NCI-H524 treated with DMSO at 0.1 percent for 48 hours (cell line): ENCODE measurements around the gene CTNNA2.
A peak's percentile ranks its signal among the peaks of the same experiment; 100 is the strongest.

Source experiments
- DNase-seq: peaks from one replicate; lab custom pipeline; 2025; lab: John Stamatoyannopoulos, UW

The CTNNA2 gene

GRCh38 chr2:79789811-79790210 is 277.0 kb downstream of the CTNNA2 start:
- DNase-seq: no peak

DNA sequence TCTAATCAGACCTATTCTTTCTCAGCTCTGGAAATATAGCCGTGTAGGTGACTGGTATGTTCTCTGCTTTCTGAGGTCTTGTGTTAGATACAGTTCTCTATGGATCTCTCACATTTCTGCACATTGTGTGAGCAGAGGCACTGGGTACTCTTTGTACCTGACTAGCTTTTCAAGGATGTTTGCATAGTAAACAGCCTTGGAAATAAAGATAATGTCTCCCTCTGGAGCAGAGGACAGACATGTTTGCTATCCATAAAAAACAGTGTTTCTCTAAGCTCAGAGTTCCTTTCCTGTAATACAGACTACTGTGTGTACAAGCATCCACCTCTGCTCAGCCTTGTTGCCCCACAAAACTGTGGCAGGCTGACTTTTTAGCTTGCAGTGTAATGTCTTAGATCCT is 279.2 kb downstream of the CTNNA2 start:
- DNase-seq: no peak

DNA sequence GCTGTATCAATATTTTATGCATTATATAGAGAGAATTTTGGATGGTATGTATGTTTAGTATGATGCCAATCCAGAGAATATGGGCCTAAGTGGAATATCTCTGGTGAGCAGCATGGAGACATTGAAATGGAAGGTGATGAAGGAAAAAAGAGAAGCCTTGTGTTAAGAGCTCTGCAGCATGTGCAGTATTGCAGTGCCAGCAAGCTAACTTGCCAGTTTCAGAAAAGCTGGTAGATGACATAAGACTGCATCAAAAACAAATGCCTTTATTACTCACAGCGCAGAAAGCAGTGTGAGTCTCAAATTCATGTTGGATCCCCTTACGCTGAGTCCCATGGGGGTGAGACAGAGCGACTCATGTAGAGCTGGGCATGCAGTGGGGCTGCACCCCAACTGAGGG is 280.2 kb downstream of the CTNNA2 start:
- no peak for DNase-seq

- no peak for DNase-seq
Observed at GRCh38 chr2:79796641-79797040, 283.8 kb downstream of the CTNNA2 start.

DNA sequence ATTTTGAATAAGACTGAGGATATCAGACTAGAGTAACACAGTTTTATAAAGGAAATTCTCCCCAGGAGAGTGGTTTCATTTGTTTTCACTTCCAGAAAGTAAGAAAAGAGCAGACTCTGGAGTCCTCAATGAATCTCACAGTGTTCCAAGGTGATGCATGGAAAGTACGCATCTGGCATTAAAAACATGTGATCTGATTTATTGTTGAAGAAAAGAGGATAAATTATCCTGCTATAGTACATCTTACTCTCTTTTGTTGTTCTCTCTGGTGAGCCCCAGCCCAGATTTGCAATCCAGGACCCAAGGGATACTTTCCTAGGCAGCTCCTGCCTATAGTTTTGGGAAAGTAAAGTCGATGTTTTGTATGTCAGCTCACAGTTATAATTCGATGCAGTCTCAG is 285.9 kb downstream of the CTNNA2 start:
- DNase-seq: no peak

GRCh38 chr2:79799729-79800128 is 286.9 kb downstream of the CTNNA2 start:
- DNase-seq: no peak

GRCh38 chr2:79801082-79801481 is 288.2 kb downstream of the CTNNA2 start:
- no peak for DNase-seq

DNA sequence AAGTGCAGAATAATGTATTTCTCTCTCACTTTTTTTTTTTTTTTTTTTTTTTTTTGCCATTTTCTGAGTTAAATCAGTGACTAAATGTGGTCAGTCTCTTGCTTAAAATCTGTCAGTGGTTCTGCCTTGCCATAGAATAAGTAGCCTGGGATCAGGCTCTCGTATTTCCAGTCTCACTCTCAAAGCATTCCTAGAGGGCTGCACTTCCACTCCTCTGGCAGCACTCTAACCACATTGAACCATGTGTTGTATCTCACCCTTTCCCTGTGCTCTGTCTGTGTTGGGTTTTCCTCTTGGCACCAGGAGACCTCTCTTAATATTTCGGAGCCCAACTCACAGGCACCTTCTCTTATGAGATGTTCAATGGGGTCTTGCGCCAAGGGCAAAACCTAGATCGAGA is 304.4 kb downstream of the CTNNA2 start:
- no peak for DNase-seq

GRCh38 chr2:79820281-79820680 is 307.4 kb downstream of the CTNNA2 start:
- no peak for DNase-seq

GRCh38 chr2:79822136-79822535 is 309.3 kb downstream of the CTNNA2 start:
- DNase-seq: no peak

- no peak for DNase-seq
Observed at GRCh38 chr2:79824086-79824786, 311.4 kb downstream of the CTNNA2 start.

DNA sequence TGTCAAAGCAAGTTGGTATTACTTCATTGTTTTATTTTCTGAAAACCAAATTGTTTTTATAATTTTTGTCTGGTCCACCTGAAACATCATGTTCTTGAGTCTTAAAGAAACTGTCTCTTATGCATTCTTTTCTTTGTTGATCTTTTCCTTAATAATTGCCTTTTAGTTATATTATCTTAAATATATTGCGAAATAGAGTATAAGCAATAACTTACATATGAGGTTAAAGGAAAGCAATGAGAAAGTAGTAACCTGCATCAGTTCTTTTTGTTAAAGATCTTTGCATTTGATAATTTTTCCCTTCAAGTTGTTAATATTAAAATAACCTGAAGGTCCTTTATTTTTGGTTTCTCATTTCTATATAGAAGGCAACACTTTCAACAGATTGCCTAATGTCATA is 315.0 kb downstream of the CTNNA2 start:
- DNase-seq: no peak

DNA sequence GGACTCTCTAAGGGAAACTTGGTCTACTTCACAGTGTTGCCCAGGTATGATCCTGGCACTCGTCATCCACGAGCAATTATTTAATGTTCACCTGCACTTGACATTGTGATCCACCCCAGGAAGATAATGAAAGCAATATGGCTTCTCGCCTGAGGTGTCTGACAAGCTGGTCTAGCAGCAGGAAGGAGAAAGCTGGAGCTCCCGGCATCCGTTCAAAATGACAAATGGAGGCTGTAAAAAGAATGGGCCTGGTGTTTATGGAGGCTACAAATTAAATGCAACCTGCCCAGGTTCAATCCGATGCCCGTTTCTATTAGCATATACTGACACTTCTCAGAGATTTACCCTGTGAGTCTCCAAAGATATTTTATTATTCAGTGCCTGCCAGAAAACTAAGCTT is 317.6 kb downstream of the CTNNA2 start:
- no peak for DNase-seq

DNA sequence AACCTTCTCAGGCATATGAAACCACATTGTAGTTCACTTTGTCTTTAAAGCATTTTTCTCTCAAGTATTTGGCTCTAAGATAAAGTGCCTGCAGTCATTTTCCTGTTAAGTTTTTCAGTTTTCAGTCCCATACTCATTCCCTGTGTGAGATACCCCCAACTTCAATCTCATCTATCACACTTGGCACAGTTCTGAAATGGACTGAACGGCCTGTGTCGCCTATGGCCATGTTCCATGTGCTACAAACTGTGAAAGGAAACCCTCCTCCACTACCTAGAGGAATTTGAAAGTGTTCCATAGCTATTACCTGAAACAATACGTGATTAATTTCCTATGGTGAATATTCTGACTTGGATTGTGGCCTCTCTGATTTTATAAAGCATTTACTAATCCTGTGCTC is 319.1 kb downstream of the CTNNA2 start:
- DNase-seq: no peak

DNA sequence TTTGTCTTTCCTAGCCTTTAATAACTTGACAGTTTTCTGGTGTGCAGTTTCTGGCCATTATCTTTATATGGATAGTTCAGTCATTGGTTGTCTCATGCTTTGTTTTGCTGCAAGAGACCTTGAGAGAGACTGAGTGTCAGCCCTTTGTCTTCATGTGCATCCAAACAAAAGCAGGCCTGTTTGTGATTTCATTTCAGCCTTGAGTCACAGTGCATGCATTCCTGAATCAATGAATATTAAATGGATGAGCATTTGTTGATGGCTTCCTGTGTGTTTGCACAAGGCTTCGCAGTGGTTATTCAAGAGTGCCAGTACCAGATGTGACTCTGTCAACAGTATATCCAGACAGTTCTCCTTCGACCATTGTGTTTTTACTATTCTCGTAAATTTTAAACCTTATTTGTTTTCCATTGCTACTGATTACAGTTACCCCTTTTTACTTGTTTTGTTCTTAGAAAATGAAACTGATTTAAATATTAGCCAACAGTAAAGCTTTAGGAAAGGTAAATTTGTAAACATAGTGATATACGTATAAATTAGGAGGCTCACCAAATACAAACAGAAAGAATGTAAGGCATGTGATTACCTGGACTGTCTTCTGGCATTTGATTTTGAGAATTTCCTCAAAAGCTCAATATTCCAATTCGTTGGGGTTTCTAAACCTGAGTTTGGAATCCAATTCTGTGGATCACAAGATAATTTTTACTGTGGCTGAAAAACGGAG is 319.8 kb downstream of the CTNNA2 start:
- DNase-seq: no peak

DNA sequence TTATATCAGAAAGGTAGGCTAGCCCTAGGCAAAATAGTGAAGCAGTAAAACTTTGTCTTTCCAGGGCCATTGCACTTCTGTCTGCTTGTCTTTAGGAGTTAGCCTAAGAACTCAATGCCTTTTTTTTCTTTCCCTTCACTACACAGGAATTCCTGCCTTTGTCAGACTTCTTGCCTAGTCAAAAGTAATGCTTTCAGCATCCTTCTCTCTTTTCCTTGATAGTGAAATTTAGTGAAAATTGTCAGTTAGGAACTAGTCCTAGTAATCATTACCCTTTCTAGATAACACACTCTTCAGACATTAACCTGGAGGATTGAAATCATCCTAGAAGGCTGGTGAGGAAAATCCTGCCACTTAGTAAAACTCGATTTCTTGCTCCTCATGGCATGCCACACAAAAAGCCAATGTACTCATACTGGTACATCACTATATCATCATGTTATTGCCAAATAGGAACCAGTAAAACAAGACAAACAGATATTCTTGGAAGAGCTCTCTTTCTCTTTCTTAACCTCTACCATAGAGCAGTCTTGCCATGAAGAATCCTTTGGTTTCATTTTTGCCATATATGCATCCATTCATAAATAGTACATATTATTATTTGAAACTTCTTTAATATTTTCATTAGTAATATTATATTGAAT is 320.5 kb downstream of the CTNNA2 start:
- DNase-seq: no peak

DNA sequence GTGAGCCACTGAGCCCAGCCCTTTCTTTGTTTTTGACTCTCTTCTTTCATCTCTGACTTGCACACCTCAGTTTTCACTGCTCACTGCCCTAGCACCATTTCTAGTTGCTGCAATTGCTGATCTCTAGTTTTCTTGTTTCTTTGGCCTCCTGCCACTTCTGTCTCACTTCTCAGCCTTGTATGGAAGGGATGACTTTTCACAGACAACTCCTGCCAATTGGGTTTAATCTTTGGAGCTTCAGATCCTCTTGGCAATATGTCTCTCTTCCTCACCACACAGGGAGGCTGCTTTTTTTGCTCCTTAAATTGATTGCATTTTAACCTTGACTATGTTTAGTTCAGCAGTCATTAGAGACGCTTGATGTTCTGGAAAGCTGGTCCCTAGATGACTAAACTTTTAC is 323.1 kb downstream of the CTNNA2 start:
- no peak for DNase-seq

DNA sequence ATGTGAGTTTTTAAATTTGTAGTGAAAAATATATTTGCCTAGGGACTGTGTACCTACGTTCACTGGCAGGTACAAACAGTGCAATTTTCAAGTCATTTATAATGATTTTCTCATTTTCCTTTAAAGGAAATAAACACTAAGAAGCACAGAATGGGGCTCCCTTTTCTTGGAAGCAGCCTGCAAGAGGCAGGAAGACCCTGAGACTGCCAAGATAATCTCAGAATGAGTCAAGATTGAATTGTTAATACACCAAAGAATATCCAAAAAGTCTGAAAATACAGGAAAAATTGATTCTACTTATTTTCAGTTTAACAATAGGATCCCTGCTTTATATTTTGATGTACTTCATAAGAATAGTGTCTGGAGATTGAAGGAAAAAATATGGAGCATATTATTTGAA is 331.2 kb downstream of the CTNNA2 start:
- no peak for DNase-seq

DNA sequence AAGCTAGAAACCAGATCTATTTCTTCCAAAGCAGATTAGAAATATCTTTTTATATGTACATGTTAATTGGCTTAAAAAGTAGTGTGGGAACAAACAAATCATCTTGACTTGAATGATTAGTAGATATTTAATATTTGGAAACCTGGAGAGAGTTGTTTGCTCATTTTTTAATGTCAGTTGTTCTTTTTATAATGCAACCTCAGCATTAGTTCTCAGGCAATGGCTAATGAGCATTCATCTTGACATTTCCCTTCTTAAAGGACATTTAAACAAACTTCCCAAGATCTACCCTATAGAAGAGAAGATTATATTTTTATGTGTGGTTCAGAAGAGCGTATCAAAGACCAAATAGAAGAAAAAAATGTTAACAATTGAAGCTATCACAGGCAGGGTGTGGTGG is 334.0 kb downstream of the CTNNA2 start:
- DNase-seq: no peak

DNA sequence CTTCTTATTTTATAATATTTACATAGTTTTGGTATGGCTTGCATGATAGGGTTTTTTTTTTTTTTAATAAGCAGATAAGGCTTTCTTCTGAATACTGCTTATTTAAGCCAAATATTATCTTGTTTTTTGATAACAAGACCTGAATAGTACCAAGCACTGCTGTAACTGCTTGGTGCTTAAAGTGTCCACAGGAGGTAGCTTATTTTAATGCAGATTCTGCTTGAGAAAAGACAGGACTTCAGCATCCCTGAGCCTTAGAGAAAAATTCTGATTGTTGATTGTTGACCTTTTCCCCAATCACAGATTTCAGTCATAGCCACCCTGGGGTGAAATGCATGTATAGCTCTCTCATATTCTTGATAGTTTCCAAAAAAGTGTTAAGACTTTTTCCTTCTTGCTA is 336.4 kb downstream of the CTNNA2 start:
- DNase-seq: no peak

DNA sequence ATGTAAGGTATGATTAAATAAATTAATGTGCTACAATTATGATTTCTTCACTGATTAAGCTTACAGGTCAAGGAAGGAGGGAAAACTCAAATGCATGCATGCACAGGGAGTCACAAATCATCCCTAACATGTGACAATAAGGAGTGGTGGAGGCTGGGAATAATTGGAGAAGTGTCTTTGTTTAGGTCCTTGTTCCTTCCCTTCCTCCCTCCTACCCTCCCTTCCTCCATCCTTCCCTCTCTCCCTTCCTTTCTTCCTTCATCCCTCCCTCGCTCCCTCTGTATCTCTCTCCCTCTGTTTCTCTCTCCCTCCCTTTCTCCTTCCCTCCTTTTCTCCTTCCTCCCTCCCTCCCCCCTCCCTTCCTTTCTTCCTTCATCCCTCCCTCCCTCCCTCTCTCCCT is 337.1 kb downstream of the CTNNA2 start:
- no peak for DNase-seq

DNA sequence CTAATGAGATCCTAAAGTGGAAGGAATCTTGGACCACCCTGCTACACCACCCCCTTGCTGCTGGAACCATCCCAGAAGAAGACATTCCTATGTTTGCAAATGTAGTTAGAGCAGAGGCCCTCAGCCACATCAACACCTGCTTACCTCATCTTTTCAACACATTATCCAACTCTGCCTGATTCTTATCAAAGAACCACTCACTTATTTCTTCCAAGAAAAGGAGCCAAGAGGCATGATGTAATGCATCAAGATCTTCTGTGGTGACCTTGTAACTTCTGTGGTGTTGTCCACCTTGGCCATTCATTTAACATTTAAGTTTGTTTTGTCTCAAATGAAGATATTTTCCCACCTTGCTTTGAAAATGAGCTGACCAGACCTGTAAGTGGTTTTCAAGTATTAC is 338.1 kb downstream of the CTNNA2 start:
- no peak for DNase-seq

DNA sequence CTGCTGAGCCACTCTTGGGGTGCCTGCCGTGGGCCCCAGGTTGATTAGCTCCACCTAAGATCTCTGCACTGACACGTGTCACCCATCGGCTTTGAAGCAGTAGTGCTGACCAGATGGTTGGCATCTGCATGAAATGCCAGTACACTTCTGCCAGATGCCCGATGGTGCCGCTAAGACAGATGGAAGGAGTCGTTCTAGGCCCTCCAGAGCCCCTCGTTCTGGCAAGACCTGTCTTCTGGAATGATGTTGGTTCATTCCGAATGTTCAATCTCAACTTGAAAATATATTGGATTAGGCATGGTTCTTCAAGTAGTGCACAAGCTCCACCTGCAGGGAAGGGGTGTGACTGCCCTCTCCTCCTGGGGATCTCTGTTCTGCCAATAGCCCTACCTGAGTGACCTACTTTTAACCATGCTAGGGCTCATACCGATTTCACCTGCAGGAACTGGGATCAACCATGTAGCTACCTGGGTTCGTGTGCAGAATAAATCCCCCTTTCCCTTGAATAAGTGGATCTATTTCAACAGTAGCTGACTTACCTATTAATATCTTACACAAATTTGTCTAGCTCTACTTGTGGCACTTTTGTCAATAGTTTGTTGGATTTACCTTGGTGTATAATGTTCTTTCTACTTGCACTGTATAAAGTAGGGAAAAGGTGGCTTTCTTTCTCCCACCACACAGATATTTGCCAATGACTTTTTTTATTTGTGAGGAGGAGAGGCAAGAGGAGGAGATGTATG is 342.6 kb downstream of the CTNNA2 start:
- DNase-seq: peak; percentile 52
